Measurements from ENCODE around the gene GLT6D1.

Gene GLT6D1

DNA sequence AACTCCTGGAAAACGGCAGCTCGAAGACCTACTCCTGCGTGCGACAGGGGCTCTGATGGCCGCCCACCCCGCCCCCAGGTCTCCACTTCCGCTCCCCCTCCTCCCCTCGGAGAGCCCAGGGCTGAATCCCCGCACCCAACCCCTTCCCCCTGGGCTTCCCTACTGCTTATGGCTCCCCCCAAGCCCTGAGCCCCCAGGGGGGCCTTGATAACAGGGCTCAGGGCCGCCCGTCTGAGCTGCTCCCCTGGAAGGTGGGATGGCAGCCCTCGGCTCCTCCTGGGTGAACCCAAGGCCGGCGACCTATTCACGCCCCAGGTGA, 30.4 kb downstream of the GLT6D1 start:
- Histone ChIP-seq H3K9me3 (ENCODE audit: control insufficient read depth in 2 of 2, low read length in 2 of 2) (no peaks in the 10 kb centered on the region), H3K4me3 (ENCODE audit: low read length in 2 of 2) (no peak overlapping the region), H3K27me3 (ENCODE audit: control insufficient read depth in 2 of 2, insufficient read depth in 2 of 2, low read length in 2 of 2) (peaks cover 0 to 4% of the 10 kb centered on the region in 2 donors), H3K27ac (ENCODE audit: low read depth in 2 of 2, low read length in 2 of 2) (no peak overlapping the region), H3K9ac (ENCODE audit: low read depth in 1 of 2, low read length in 2 of 2) (no peak overlapping the region), H3K36me3 (ENCODE audit: control insufficient read depth in 2 of 2, insufficient read depth in 2 of 2, low read length in 2 of 2) (no peaks in the 10 kb centered on the region), H3K4me1 (ENCODE audit: control insufficient read depth in 2 of 2, insufficient read depth in 2 of 2, low read length in 2 of 2) (no peaks in the 10 kb centered on the region)

DNA sequence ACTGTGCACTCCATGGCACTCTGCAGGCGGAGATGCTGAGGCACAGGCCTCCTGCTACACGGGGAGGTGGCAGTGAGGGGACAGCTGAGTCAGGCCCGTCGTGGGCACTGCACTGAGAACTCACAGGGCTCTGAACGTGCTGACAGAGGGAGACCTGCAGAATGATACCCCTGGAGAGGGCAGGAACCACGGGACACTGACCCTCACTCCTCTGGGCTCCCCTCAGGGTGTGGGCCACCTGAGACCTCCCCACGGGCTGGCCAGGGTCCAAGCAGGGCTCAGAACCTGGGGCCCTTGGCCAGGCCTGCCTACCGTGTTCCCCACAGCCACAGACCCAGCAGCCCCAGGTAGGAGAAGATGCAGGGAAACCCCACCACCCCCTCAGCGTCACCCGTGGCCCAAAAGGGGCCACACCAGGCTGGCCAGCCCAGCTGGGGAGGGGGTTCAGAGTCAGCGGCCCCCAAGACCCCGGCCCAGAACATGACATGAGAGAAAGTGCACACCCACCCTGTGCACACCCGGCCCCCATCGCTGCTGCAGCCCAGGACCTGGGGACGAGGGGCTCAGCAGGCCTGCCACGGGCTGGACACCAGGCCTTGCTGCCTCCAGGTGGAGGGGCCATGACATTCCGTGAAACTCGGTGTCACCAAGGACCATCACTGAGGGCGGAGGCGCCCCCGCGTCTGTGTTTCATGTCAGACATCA, 30.9 kb downstream of the GLT6D1 start:
- Histone ChIP-seq H3K9me3 (ENCODE audit: control insufficient read depth in 2 of 2, low read length in 2 of 2) (no peaks in the 10 kb centered on the region), H3K4me3 (ENCODE audit: low read length in 2 of 2) (no peak overlapping the region), H3K27me3 (ENCODE audit: control insufficient read depth in 2 of 2, insufficient read depth in 2 of 2, low read length in 2 of 2) (peaks cover 0 to 4% of the 10 kb centered on the region in 2 donors), H3K36me3 (ENCODE audit: control insufficient read depth in 2 of 2, insufficient read depth in 2 of 2, low read length in 2 of 2) (no peaks in the 10 kb centered on the region), H3K4me1 (ENCODE audit: control insufficient read depth in 2 of 2, insufficient read depth in 2 of 2, low read length in 2 of 2) (no peaks in the 10 kb centered on the region), H3K27ac (ENCODE audit: low read depth in 2 of 2, low read length in 2 of 2) (no peak overlapping the region), H3K9ac (ENCODE audit: low read depth in 1 of 2, low read length in 2 of 2) (no peak overlapping the region)

DNA sequence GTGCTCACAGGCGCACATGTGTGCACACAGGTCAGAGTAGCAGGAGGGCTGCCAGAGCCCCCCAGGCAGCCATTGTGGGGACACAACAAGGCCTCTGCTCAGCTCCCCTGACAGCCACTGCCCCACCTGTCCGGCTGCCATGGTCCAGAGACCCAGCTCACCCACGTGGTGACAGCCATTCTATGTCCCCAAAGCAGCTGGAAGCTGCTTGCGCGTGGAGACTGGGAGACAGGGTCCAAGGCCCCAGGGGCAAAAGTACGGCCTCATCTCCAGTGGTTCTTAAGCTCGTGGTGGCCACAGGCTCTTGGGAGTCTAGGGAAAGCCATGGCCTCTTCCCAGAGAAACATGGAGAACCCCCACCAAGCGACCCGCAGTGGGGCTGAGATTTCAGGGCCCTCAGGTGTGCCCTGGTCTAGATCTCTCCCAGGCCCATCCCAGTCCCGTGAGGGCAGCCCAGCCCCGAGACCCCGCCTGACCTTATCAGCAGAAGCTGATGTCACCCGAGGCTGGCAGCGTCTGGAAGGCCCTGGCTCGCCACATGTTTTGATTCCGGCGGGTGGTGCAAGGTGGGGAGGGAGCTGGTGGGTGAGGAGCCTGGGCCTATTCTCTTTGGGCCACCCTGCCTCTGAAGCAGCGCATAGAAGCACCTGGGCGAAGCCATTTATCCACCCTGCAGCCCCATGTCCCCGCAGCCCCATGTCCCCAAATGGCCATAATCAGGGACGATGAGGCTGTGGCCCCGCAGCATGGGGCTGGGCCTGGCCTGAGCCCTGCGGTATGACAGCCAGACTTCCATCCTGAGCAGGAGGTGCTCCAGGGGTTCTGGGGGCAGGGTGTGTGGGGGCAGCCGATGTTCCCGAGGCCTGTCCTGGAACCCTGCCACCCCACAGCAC, 31.7 kb downstream of the GLT6D1 start:
- Histone ChIP-seq H3K9ac (ENCODE audit: low read depth in 1 of 2, low read length in 2 of 2) (no peak overlapping the region), H3K9me3 (ENCODE audit: control insufficient read depth in 2 of 2, low read length in 2 of 2) (no peaks in the 10 kb centered on the region), H3K27ac (ENCODE audit: low read depth in 2 of 2, low read length in 2 of 2) (no peak overlapping the region), H3K36me3 (ENCODE audit: control insufficient read depth in 2 of 2, insufficient read depth in 2 of 2, low read length in 2 of 2) (no peaks in the 10 kb centered on the region), H3K27me3 (ENCODE audit: control insufficient read depth in 2 of 2, insufficient read depth in 2 of 2, low read length in 2 of 2) (peaks cover 0 to 4% of the 10 kb centered on the region in 2 donors), H3K4me1 (ENCODE audit: control insufficient read depth in 2 of 2, insufficient read depth in 2 of 2, low read length in 2 of 2) (no peaks in the 10 kb centered on the region), H3K4me3 (ENCODE audit: low read length in 2 of 2) (no peak overlapping the region)

DNA sequence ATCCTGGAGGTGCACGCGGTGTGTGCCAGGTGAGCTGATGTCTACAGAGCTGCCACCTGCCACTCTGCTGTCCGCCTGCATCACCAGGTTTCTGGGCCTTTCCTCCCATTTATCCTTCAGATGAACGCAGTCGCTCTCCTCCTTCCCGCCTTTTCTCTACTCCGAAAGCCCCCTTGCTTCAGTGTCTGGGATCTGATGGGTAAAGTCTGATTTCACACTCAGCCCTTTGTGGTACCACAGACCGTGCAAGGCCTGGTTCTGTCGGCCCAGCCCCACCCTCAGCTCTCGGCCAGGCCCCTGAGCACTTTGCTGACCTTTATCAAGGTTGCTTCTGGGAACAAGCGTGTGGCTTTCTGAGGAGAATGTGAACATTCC, 32.5 kb downstream of the GLT6D1 start:
- Histone ChIP-seq H3K4me3 (ENCODE audit: low read length in 2 of 2) (no peak overlapping the region), H3K27me3 (ENCODE audit: control insufficient read depth in 2 of 2, insufficient read depth in 2 of 2, low read length in 2 of 2) (peaks cover 0 to 4% of the 10 kb centered on the region in 2 donors), H3K9ac (ENCODE audit: low read depth in 1 of 2, low read length in 2 of 2) (no peak overlapping the region), H3K4me1 (ENCODE audit: control insufficient read depth in 2 of 2, insufficient read depth in 2 of 2, low read length in 2 of 2) (no peaks in the 10 kb centered on the region), H3K9me3 (ENCODE audit: control insufficient read depth in 2 of 2, low read length in 2 of 2) (no peaks in the 10 kb centered on the region), H3K36me3 (ENCODE audit: control insufficient read depth in 2 of 2, insufficient read depth in 2 of 2, low read length in 2 of 2) (no peaks in the 10 kb centered on the region), H3K27ac (ENCODE audit: low read depth in 2 of 2, low read length in 2 of 2) (no peak overlapping the region)

DNA sequence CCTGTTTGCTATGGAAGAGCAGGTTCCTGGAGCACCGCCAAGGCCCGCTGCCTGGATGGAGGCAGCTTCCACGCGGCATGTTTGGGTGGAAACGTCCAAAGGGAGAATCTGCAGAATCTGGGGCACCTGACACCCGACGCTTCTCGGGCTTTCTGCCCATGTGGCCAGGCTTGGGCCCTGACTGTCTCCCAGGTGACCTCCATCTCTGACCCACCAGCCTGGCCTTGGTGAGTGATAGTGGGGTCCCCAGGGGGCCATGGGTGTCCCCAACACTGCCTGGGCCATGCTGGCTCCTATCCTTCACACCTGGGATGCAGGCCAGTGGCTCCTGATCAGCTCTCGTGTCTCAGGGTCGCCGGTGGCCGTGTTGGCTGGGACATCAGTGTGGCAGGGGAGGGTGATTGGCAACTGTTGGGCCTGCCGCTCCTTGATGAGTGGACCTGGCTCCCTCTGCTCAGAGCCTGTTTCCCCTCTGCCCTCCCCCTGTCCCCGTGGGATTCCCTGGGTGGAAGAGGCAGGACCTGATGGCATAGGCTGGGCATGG, 34.0 kb downstream of the GLT6D1 start:
- no peaks in the 10 kb centered on the region for H3K4me1 ChIP-seq (ENCODE audit: control insufficient read depth in 2 of 2, insufficient read depth in 2 of 2, low read length in 2 of 2)
- no peaks in the 10 kb centered on the region for H3K36me3 ChIP-seq (ENCODE audit: control insufficient read depth in 2 of 2, insufficient read depth in 2 of 2, low read length in 2 of 2)
- H3K9ac ChIP-seq (ENCODE audit: low read depth in 1 of 2, low read length in 2 of 2), result no peak overlapping the region
- H3K27ac ChIP-seq (ENCODE audit: low read depth in 2 of 2, low read length in 2 of 2), result no peak overlapping the region
- no peak overlapping the region for H3K4me3 ChIP-seq (ENCODE audit: low read length in 2 of 2)
- H3K27me3 ChIP-seq (ENCODE audit: control insufficient read depth in 2 of 2, insufficient read depth in 2 of 2, low read length in 2 of 2), result no peaks in the 10 kb centered on the region
- no peaks in the 10 kb centered on the region for H3K9me3 ChIP-seq (ENCODE audit: control insufficient read depth in 2 of 2, low read length in 2 of 2)

DNA sequence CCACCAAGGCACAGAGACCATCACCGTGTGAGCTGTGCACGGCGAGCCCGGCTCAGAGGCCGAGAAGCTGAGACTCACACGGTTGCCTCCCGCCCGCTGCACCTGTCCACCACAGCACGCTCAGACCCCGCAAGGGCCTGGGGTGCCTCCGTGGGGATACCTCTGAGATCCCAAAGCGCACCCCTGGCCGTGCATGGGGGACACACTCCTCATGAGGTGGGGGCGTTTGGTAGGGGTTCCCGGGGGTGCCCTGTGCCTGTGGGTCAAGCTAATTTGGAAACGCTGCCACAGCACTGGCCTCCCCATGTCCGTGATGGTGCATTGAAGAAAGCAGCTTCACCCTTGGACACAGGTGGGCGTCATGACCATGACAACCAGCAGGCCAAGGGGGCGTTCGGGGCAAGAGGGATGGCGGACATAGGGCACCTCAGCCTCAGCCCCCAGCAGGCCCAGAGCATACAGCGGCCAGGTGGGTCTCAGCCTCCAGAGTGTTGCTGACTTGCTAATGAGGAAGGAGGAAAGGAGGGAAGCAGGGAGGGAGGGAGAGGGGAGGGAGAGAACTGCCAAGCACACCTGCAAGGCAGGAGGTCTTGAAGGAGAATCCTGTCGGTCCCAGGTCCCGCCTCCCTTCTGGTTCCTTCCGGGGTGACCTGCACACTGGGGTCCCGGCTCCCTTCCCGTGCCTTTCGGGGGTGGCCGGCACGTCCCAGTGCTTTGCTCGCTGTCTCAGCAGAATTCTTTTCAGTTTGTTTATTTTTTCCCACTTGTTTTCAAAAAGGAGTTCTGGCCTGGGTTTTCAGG, 34.7 kb downstream of the GLT6D1 start:
- no peaks in the 10 kb centered on the region for H3K9me3 ChIP-seq (ENCODE audit: control insufficient read depth in 2 of 2, low read length in 2 of 2)
- no peaks in the 10 kb centered on the region for H3K36me3 ChIP-seq (ENCODE audit: control insufficient read depth in 2 of 2, insufficient read depth in 2 of 2, low read length in 2 of 2)
- no peaks in the 10 kb centered on the region for H3K4me1 ChIP-seq (ENCODE audit: control insufficient read depth in 2 of 2, insufficient read depth in 2 of 2, low read length in 2 of 2)
- no peaks in the 10 kb centered on the region for H3K27me3 ChIP-seq (ENCODE audit: control insufficient read depth in 2 of 2, insufficient read depth in 2 of 2, low read length in 2 of 2)
- H3K9ac ChIP-seq (ENCODE audit: low read depth in 1 of 2, low read length in 2 of 2), result no peak overlapping the region
- H3K27ac ChIP-seq (ENCODE audit: low read depth in 2 of 2, low read length in 2 of 2), result no peak overlapping the region
- H3K4me3 ChIP-seq (ENCODE audit: low read length in 2 of 2), result no peak overlapping the region

DNA sequence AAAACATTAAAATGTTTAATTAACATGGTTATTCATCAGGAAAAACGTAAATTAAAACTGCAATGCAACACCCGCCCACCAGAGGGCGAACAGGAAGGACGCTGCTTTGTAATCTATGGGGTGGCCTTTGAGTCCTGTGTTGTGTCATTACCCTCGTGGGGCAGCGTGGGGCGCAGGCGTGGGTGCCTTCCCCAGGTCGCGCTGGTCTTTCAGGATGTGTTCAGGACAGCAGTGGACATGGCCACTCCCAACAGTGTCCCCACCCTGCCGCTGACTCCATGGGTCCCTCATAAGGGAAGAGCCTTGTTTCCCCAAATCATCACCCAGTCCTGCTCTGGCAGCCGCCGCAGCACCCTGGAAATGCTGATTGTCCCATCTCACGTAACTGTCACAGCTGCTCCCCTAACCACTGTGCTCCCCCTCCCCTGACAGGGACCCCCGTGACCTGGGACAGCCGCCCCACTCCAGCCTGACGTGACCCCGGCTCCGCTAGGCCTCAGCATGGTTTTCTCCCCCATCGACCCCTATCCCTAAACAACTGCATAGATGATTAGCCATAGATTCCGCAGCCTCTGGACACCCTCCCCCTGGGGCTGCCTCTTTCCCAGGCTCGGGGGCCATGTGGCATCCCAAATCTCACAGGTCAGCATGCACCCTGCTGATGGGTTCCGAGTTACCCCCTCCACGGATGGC, 36.4 kb downstream of the GLT6D1 start:
- Histone ChIP-seq H3K4me3 (ENCODE audit: low read length in 2 of 2) (no peak overlapping the region), H3K36me3 (ENCODE audit: control insufficient read depth in 2 of 2, insufficient read depth in 2 of 2, low read length in 2 of 2) (no peaks in the 10 kb centered on the region), H3K27me3 (ENCODE audit: control insufficient read depth in 2 of 2, insufficient read depth in 2 of 2, low read length in 2 of 2) (no peaks in the 10 kb centered on the region), H3K4me1 (ENCODE audit: control insufficient read depth in 2 of 2, insufficient read depth in 2 of 2, low read length in 2 of 2) (no peaks in the 10 kb centered on the region), H3K9me3 (ENCODE audit: control insufficient read depth in 2 of 2, low read length in 2 of 2) (no peaks in the 10 kb centered on the region), H3K9ac (ENCODE audit: low read depth in 1 of 2, low read length in 2 of 2) (no peak overlapping the region), H3K27ac (ENCODE audit: low read depth in 2 of 2, low read length in 2 of 2) (no peak overlapping the region)

DNA sequence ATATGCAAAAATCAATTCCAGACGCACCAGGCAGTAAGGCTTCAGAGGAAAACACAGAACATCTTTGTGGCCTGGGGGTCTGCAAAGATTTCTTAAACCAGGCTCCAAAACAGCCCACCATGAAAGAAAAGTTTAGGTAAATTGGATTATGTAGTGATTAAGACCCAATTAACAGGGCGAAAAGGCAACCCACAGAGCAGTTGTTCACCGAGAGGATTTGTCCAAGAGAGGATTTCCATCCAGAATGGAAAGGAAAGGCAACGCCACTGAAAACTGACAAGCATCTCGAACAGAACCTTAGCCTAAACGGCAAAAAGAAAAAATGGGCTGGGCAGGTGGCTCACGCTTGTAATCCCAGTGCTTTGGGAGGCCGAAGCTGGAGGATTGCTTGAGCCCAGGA, 37.4 kb downstream of the GLT6D1 start:
- Histone ChIP-seq H3K4me3 (ENCODE audit: low read length in 2 of 2) (no peak overlapping the region), H3K27me3 (ENCODE audit: control insufficient read depth in 2 of 2, insufficient read depth in 2 of 2, low read length in 2 of 2) (no peaks in the 10 kb centered on the region), H3K9ac (ENCODE audit: low read depth in 1 of 2, low read length in 2 of 2) (no peak overlapping the region), H3K9me3 (ENCODE audit: control insufficient read depth in 2 of 2, low read length in 2 of 2) (no peaks in the 10 kb centered on the region), H3K27ac (ENCODE audit: low read depth in 2 of 2, low read length in 2 of 2) (no peak overlapping the region), H3K4me1 (ENCODE audit: control insufficient read depth in 2 of 2, insufficient read depth in 2 of 2, low read length in 2 of 2) (no peaks in the 10 kb centered on the region), H3K36me3 (ENCODE audit: control insufficient read depth in 2 of 2, insufficient read depth in 2 of 2, low read length in 2 of 2) (no peaks in the 10 kb centered on the region)

DNA sequence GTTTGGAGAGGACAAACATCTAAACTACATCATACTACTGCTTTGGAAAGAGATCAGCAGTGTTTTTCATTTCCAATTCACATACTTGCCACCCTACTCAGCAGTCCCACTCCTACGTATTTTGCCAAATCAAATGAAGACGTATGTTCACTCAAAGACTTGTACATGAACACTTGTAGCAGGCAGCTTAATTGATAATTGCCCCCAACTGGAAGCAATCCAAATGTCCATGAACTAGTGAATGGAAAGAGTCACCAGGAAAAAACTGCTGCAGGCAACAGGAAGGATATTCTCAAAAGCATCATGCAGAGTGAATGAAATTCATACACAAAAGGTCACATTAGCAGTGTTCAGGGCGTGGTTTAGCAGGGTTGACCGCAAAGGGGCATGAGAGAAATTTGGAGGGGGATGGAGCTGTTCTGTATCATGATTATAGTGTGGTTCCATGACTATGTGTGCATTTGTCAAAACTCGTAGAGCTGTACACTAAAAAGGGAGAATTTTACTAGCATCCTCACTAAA, 39.0 kb downstream of the GLT6D1 start:
- no peaks in the 10 kb centered on the region for H3K36me3 ChIP-seq (ENCODE audit: control insufficient read depth in 2 of 2, insufficient read depth in 2 of 2, low read length in 2 of 2)
- no peak overlapping the region for H3K9ac ChIP-seq (ENCODE audit: low read depth in 1 of 2, low read length in 2 of 2)
- H3K4me3 ChIP-seq (ENCODE audit: low read length in 2 of 2), result no peak overlapping the region
- no peaks in the 10 kb centered on the region for H3K4me1 ChIP-seq (ENCODE audit: control insufficient read depth in 2 of 2, insufficient read depth in 2 of 2, low read length in 2 of 2)
- peaks cover 0 to 4% of the 10 kb centered on the region in 2 donors for H3K27me3 ChIP-seq (ENCODE audit: control insufficient read depth in 2 of 2, insufficient read depth in 2 of 2, low read length in 2 of 2)
- no peaks in the 10 kb centered on the region for H3K9me3 ChIP-seq (ENCODE audit: control insufficient read depth in 2 of 2, low read length in 2 of 2)
- H3K27ac ChIP-seq (ENCODE audit: low read depth in 2 of 2, low read length in 2 of 2), result no peak overlapping the region
